Keratinocyte (primary cell): ENCODE measurements around the gene VARS1. TPM values are rescaled to one million over a fixed set of nuclear protein-coding genes. Genes with fewer than 3 reads are reported as not detected.

Source experiments
- DNase-seq: peaks from one replicate; pipeline ENCODE4 v3.0.0-alpha.2; 2011; ENCODE audit warnings: low read depth, missing footprints, low spot score
- FAIRE-seq: peaks from 2 replicates; lab custom pipeline; 2011; peaks lifted over from hg19 to GRCh38; lab: Jason Lieb, UNC
- H2AFZ ChIP-seq: 2 replicates; pipeline ENCODE4 v1.6.0; 2012; ENCODE audit warnings: low read length, control low read depth, inconsistent platforms; ENCODE audit not compliant: control insufficient read depth
- H3K27ac ChIP-seq: 2 replicates; pipeline ENCODE4 v1.5.1; 2011; ENCODE audit warnings: low read length; ENCODE audit not compliant: control insufficient read depth, insufficient read depth
- H3K27me3 ChIP-seq: 3 replicates; pipeline ENCODE4 v1.6.0; 2011; ENCODE audit warnings: low read length; ENCODE audit not compliant: control insufficient read depth, insufficient read depth; ENCODE audit errors: extremely low read depth
- H3K36me3 ChIP-seq, 2 experiments: 2 replicates in 1 of 2; 3 replicates in 1 of 2; pipeline ENCODE4 v1.5.1; 2011; ENCODE audit warnings: low read length in 2 of 2, mild to moderate bottlenecking in 1 of 2; ENCODE audit not compliant: control insufficient read depth in 2 of 2, insufficient read depth in 2 of 2; ENCODE audit errors: extremely low read depth in 1 of 2
- H3K4me1 ChIP-seq: 3 replicates; pipeline ENCODE4 v1.5.1; 2011; ENCODE audit warnings: low read length; ENCODE audit not compliant: control insufficient read depth, insufficient read depth; ENCODE audit errors: extremely low read depth
- H3K4me2 ChIP-seq: 3 replicates; pipeline ENCODE4 v1.6.0; 2011; ENCODE audit warnings: low read depth, low read length; ENCODE audit not compliant: control insufficient read depth, insufficient read depth; ENCODE audit errors: extremely low read depth
- H3K4me3 ChIP-seq, 3 experiments: fragments of 200-600 bp in 1 of 3; sonication (generic) in 1 of 3; 2 replicates in 2 of 3; 3 replicates in 1 of 3; pipeline ENCODE4 v1.5.1; 2011 to 2016; ENCODE audit warnings: low read length in 3 of 3, mild to moderate bottlenecking in 3 of 3, control low read depth in 2 of 3, inconsistent platforms in 1 of 3, low read depth in 1 of 3, mixed read lengths in 1 of 3, mixed run types in 1 of 3, moderate library complexity in 1 of 3; ENCODE audit not compliant: control insufficient read depth in 2 of 3, insufficient read depth in 2 of 3; ENCODE audit errors: extremely low read depth in 1 of 3
- H3K79me2 ChIP-seq: 2 replicates; pipeline ENCODE4 v1.6.0; 2012; ENCODE audit warnings: low read length; ENCODE audit not compliant: control insufficient read depth, insufficient read depth
- H3K9ac ChIP-seq: 3 replicates; pipeline ENCODE4 v1.6.0; 2011; ENCODE audit warnings: low read length; ENCODE audit not compliant: control insufficient read depth, insufficient read depth; ENCODE audit errors: extremely low read depth
- H3K9me1 ChIP-seq: 3 replicates; pipeline ENCODE4 v1.6.0; 2011; ENCODE audit warnings: low read length; ENCODE audit not compliant: control insufficient read depth, insufficient read depth; ENCODE audit errors: extremely low read depth
- H3K9me3 ChIP-seq: 2 replicates; pipeline ENCODE4 v1.5.1; 2012; ENCODE audit warnings: low read depth, low read length; ENCODE audit not compliant: control insufficient read depth
- H4K20me1 ChIP-seq: 3 replicates; pipeline ENCODE4 v1.6.0; 2011; ENCODE audit warnings: low read length; ENCODE audit not compliant: control insufficient read depth, insufficient read depth; ENCODE audit errors: extremely low read depth
- EZH2 ChIP-seq: IDR thresholded peaks from one replicate; pipeline ENCODE4 v1.6.1; 2012; ENCODE audit warnings: inconsistent platforms, mild to moderate bottlenecking, low read length, moderate library complexity
- dilution Hi-C: fragments of 300-500 bp; cut with MboI; formaldehyde crosslinking; loops from one replicate; pipeline ENCODE4 v1.7.0; 2020; ENCODE audit warnings: low sequenced_read_pairs; ENCODE audit not compliant: extremely low pct_ligation_motif_present
- polyA plus RNA-seq, 5 experiments: library from polyadenylated mRNA; depleted of rRNA in 3 of 5; stranded (reverse) in 3 of 5; stranded (forward) in 1 of 5; unstranded in 1 of 5; fragments of >200 nt; gene quantifications; 1 replicate in 1 of 5; 2 replicates in 3 of 5; 3 replicates in 1 of 5; pipeline versions ENCODE4 v1.2.1 to v1.2.3, GENCODE V29; 2011 to 2012; ENCODE audit warnings: missing spikeins in 2 of 5, low read depth in 1 of 5, low replicate concordance in 1 of 5
- small RNA-seq, 3 experiments: library from RNA; depleted of rRNA; stranded (forward); fragments of <200 nt; gene quantifications; one replicate each; pipeline ENCODE3, GENCODE V24; 2012; ENCODE audit warnings: low read depth in 3 of 3, low replicate concordance in 1 of 3; ENCODE audit not compliant: insufficient read length in 3 of 3
- TF ChIP-seq, protein P1 (sequence below), 3 experiments: IDR thresholded peaks in 1 of 3; conservative IDR thresholded peaks in 1 of 3; optimal IDR thresholded peaks in 1 of 3; 2 replicates in 2 of 3; 3 replicates in 1 of 3; pipeline versions ENCODE3 to v1.5.1; 2011; ENCODE audit warnings: low read length in 3 of 3, mild to moderate bottlenecking in 3 of 3, moderate library complexity in 2 of 3, control low read depth in 1 of 3, inconsistent platforms in 1 of 3; ENCODE audit not compliant: insufficient read depth in 2 of 3; ENCODE audit errors: extremely low read depth in 1 of 3

The VARS1 gene
- polyA plus RNA-seq, 1 donor (not counting 4 experiments of a cell fraction or from before 2014, with no cell fraction given), result 26.3 TPM

GRCh38 chr6:31750411-31751022 lies 45.0 kb downstream of the VARS1 start:
- Histone ChIP-seq H3K36me3 (peaks cover 0 to 12% of the 10 kb centered on the region in 2 experiments), H2AFZ (no peak overlapping the region), H3K9me3 (no peaks in the 10 kb centered on the region), H3K9me1 (no peaks in the 10 kb centered on the region), H3K9ac (no peak overlapping the region), H3K27ac (no peak overlapping the region), H3K4me1 (no peaks in the 10 kb centered on the region), H4K20me1 (no peaks in the 10 kb centered on the region), H3K4me2 (no peak overlapping the region), H3K79me2 (no peaks in the 10 kb centered on the region), H3K4me3 (no peak overlapping the region), H3K27me3 (no peaks in the 10 kb centered on the region)
- dilution Hi-C loops, result no loop called here
- DNase-seq (no peak), FAIRE-seq (no peak)
- TF ChIP-seq, protein P1, sequence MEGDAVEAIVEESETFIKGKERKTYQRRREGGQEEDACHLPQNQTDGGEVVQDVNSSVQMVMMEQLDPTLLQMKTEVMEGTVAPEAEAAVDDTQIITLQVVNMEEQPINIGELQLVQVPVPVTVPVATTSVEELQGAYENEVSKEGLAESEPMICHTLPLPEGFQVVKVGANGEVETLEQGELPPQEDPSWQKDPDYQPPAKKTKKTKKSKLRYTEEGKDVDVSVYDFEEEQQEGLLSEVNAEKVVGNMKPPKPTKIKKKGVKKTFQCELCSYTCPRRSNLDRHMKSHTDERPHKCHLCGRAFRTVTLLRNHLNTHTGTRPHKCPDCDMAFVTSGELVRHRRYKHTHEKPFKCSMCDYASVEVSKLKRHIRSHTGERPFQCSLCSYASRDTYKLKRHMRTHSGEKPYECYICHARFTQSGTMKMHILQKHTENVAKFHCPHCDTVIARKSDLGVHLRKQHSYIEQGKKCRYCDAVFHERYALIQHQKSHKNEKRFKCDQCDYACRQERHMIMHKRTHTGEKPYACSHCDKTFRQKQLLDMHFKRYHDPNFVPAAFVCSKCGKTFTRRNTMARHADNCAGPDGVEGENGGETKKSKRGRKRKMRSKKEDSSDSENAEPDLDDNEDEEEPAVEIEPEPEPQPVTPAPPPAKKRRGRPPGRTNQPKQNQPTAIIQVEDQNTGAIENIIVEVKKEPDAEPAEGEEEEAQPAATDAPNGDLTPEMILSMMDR (optimal IDR thresholded peaks at IDR 0.05 in 1 of 3, IDR thresholded peaks at IDR 0.05 in 1 of 3, conservative IDR thresholded peaks at IDR 0.05 in 1 of 3; ENCODE audit: extremely low read depth in 1 of 3, insufficient read depth in 2 of 3, low read length in 3 of 3), result no peak
- no peak for TF ChIP-seq EZH2

- FAIRE-seq (no peak), DNase-seq (no peak)
- H3K9me3 ChIP-seq, result no peaks in the 10 kb centered on the region
- no peak overlapping the region for H3K4me2 ChIP-seq
- H3K4me3 ChIP-seq, result no peak overlapping the region
- no peak overlapping the region for H2AFZ ChIP-seq
- H4K20me1 ChIP-seq, result no peaks in the 10 kb centered on the region
- H3K4me1 ChIP-seq, result no peaks in the 10 kb centered on the region
- no peaks in the 10 kb centered on the region for H3K79me2 ChIP-seq
- no peaks in the 10 kb centered on the region for H3K27me3 ChIP-seq
- no peak overlapping the region for H3K27ac ChIP-seq
- dilution Hi-C loops, result no loop called here
- H3K9ac ChIP-seq, result no peak overlapping the region
- no peaks in the 10 kb centered on the region for H3K9me1 ChIP-seq
- H3K36me3 ChIP-seq, result peaks cover 0 to 12% of the 10 kb centered on the region in 2 experiments
- TF ChIP-seq, protein P1 (optimal IDR thresholded peaks at IDR 0.05 in 1 of 3, IDR thresholded peaks at IDR 0.05 in 1 of 3, conservative IDR thresholded peaks at IDR 0.05 in 1 of 3; ENCODE audit: extremely low read depth in 1 of 3, insufficient read depth in 2 of 3, low read length in 3 of 3), result no peak
- no peak for TF ChIP-seq EZH2
These were observed 46.1 kb downstream of the VARS1 start for GRCh38 chr6:31749301-31750036.

Small RNA genes within 50 kb of the gene (small RNA-seq; reads per million reads assigned to genes)
- gene MSH5-SAPCD1, result 0 reads per million in 3 experiments
- 0 reads per million in 3 experiments for gene RF00019
- gene RNU6-850P, result 0 reads per million in 3 experiments
- gene SAPCD1, result 0 reads per million in 3 experiments
- gene SNORD48, result 103 to 4,042 (median 112) reads per million in 3 experiments
- 0 reads per million in 3 experiments for gene SNORD52

Other genes with a start within 250 kb of the VARS1 start
- 0.46 to 1.3 TPM (median 0.94 TPM) in 3 replicates for gene ATP6V1G2, start 249.1 kb downstream of the VARS1 start, polyA plus RNA-seq
- gene NFKBIL1, start 248.1 kb downstream of the VARS1 start, polyA plus RNA-seq, result 4.8 to 8.9 TPM (median 7.2 TPM) in 3 replicates
- gene LTA, start 223.5 kb downstream of the VARS1 start, polyA plus RNA-seq, result 0.04 TPM in 1 of 3 replicates, not detected in the others
- 0.54 to 2.3 TPM (median 0.88 TPM) in 3 replicates for gene TNF, start 220.2 kb downstream of the VARS1 start, polyA plus RNA-seq
- gene LTB, start 213.3 kb downstream of the VARS1 start, polyA plus RNA-seq, result 0.09 TPM in 1 of 3 replicates, not detected in the others
- 0.18 TPM in 1 of 3 replicates, not detected in the others for gene LST1, start 209.5 kb downstream of the VARS1 start, polyA plus RNA-seq
- gene NCR3, start 202.7 kb downstream of the VARS1 start, polyA plus RNA-seq, result not detected in 3 replicates
- not detected in 3 replicates for gene AIF1, start 180.5 kb downstream of the VARS1 start, polyA plus RNA-seq
- gene PRRC2A, start 175.0 kb downstream of the VARS1 start, polyA plus RNA-seq, result 20.5 to 58.0 TPM (median 22.7 TPM) in 3 replicates
- 49.9 to 120 TPM (median 60.6 TPM) in 3 replicates for gene BAG6, start 143.1 kb downstream of the VARS1 start, polyA plus RNA-seq
- 1.4 to 2.6 TPM (median 2.3 TPM) in 3 replicates for gene APOM, start 139.9 kb downstream of the VARS1 start, polyA plus RNA-seq
- 7.9 to 10.0 TPM (median 8.3 TPM) in 3 replicates for gene C6orf47, start 135.0 kb downstream of the VARS1 start, polyA plus RNA-seq
- gene GPANK1, start 130.8 kb downstream of the VARS1 start, polyA plus RNA-seq, result 7.9 to 11.4 TPM (median 10.0 TPM) in 3 replicates
- 41.9 to 108 TPM (median 43.7 TPM) in 3 replicates for gene CSNK2B, start 129.7 kb downstream of the VARS1 start, polyA plus RNA-seq
- 3.6 to 5.2 TPM (median 4.1 TPM) in 3 replicates for gene LY6G5B, start 125.8 kb downstream of the VARS1 start, polyA plus RNA-seq
- 0.58 to 0.95 TPM (median 0.61 TPM) in 3 replicates for gene LY6G5C, start 114.7 kb downstream of the VARS1 start, polyA plus RNA-seq
- gene ABHD16A, start 92.4 kb downstream of the VARS1 start, polyA plus RNA-seq, result 20.9 to 28.2 TPM (median 21.8 TPM) in 3 replicates
- gene LY6G6F, start 88.9 kb downstream of the VARS1 start, polyA plus RNA-seq, result not detected in 3 replicates
- 0.22 to 0.33 TPM in 2 of 3 replicates, not detected in the other for gene LY6G6D, start 80.4 kb downstream of the VARS1 start, polyA plus RNA-seq
- 2.3 to 3.1 TPM (median 2.4 TPM) in 3 replicates for gene LY6G6C, start 74.0 kb downstream of the VARS1 start, polyA plus RNA-seq
- gene MPIG6B, start 72.4 kb downstream of the VARS1 start, polyA plus RNA-seq, result 0.06 to 0.21 TPM (median 0.10 TPM) in 3 replicates
- gene DDAH2, start 66.5 kb downstream of the VARS1 start, polyA plus RNA-seq, result 3.0 to 6.7 TPM (median 3.1 TPM) in 3 replicates
- 759 to 873 TPM (median 832 TPM) in 3 replicates for gene CLIC1, start 59.2 kb downstream of the VARS1 start, polyA plus RNA-seq
- gene MSH5, start 55.7 kb downstream of the VARS1 start, polyA plus RNA-seq, result 9.4 to 14.8 TPM (median 11.4 TPM) in 3 replicates
- gene SAPCD1, start 33.1 kb downstream of the VARS1 start, polyA plus RNA-seq, result 1.1 to 2.1 TPM (median 1.7 TPM) in 3 replicates
- gene VWA7, start 18.4 kb downstream of the VARS1 start, polyA plus RNA-seq, result 0.32 to 0.47 TPM (median 0.33 TPM) in 3 replicates
- gene LSM2, start 11.2 kb upstream of the VARS1 start, polyA plus RNA-seq, result 34.4 to 84.1 TPM (median 46.5 TPM) in 3 replicates
- gene HSPA1L, start 19.5 kb upstream of the VARS1 start, polyA plus RNA-seq, result 0.31 to 0.60 TPM (median 0.54 TPM) in 3 replicates
- gene HSPA1A, start 19.8 kb upstream of the VARS1 start, polyA plus RNA-seq, result 95.5 to 142 TPM (median 110 TPM) in 3 replicates
- gene HSPA1B, start 32.0 kb upstream of the VARS1 start, polyA plus RNA-seq, result 33.5 to 65.8 TPM (median 48.1 TPM) in 3 replicates
- 27.9 to 44.4 TPM (median 38.6 TPM) in 3 replicates for gene NEU1, start 67.1 kb upstream of the VARS1 start, polyA plus RNA-seq
- 0.06 to 0.25 TPM (median 0.18 TPM) in 3 replicates for gene SLC44A4, start 83.2 kb upstream of the VARS1 start, polyA plus RNA-seq
- gene EHMT2, start 101.9 kb upstream of the VARS1 start, polyA plus RNA-seq, result 17.6 to 26.5 TPM (median 17.7 TPM) in 3 replicates
- gene ZBTB12, start 106.3 kb upstream of the VARS1 start, polyA plus RNA-seq, result 0.55 to 0.64 TPM (median 0.63 TPM) in 3 replicates
- gene C2, start 132.0 kb upstream of the VARS1 start, polyA plus RNA-seq, result 0.04 TPM in 1 of 3 replicates, not detected in the others
- 0.84 to 2.9 TPM (median 2.5 TPM) in 3 replicates for gene CFB, start 150.3 kb upstream of the VARS1 start, polyA plus RNA-seq
- gene NELFE, start 163.2 kb upstream of the VARS1 start, polyA plus RNA-seq, result 45.1 to 57.9 TPM (median 51.9 TPM) in 3 replicates
- gene SKIC2, start 163.4 kb upstream of the VARS1 start, polyA plus RNA-seq, result 24.5 to 37.7 TPM (median 37.5 TPM) in 3 replicates
- gene DXO, start 176.4 kb upstream of the VARS1 start, polyA plus RNA-seq, result 7.0 to 10.4 TPM (median 7.6 TPM) in 3 replicates
- 1.2 to 2.9 TPM (median 1.4 TPM) in 3 replicates for gene C4A, start 186.3 kb upstream of the VARS1 start, polyA plus RNA-seq
- gene C4B, start 219.0 kb upstream of the VARS1 start, polyA plus RNA-seq, result 1.3 to 2.8 TPM (median 1.8 TPM) in 3 replicates
- gene CYP21A2, start 242.7 kb upstream of the VARS1 start, polyA plus RNA-seq, result 0.04 to 0.05 TPM in 2 of 3 replicates, not detected in the other